SH-SY5Y (cell line): Measurements from ENCODE around the gene GPR156.

Experiments
- GATA2 ChIP-seq: IDR thresholded peaks from 2 replicates; pipeline ENCODE4 v1.6.1; 2011; ENCODE audit warnings: mild to moderate bottlenecking, low read depth, low read length
- GATA3 ChIP-seq: IDR thresholded peaks from 2 replicates; pipeline ENCODE4 v1.6.1; 2011; ENCODE audit warnings: low read depth, mild to moderate bottlenecking, low read length, moderate library complexity

GRCh38 chr3:120181632-120182031 lies 103.4 kb downstream of the GPR156 start:
- TF ChIP-seq GATA3 (no peak), GATA2 (no peak)
